Fibroblast of the conjunctiva (primary cell): ENCODE measurements around the gene LRMDA.

Source experiments
- DNase-seq: peaks from one replicate; pipeline ENCODE4 v3.0.0-alpha.2; 2010; ENCODE audit warnings: low read depth

The LRMDA gene

DNA sequence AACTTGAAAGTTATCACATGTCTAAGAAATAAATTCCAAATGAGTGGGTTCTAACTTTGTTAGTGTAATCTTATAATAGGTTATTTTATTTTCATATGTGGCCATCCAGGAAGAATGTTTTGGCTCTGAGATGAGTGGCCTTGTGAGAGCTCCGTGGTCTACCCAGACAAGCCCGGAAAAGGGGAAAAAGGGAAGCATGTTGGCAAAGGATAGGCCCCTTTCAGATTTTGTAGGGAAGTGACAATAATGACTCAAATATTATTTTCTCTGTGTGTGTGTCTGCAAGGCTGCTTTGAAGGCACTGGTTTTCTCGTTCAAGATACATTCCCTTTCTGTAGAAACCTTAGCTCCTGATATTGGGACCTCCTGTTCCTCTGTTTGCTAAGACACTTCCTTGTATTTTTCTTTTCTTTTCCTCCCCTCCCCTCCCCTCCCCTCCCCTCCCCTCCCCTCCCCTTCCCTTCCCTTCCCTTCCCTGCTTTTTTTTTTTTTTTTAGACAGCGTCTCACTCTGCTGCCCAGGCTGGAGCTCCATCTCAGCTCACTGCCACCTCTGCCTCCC lies 240.8 kb downstream of the LRMDA start:
- DNase-seq = no peak

DNA sequence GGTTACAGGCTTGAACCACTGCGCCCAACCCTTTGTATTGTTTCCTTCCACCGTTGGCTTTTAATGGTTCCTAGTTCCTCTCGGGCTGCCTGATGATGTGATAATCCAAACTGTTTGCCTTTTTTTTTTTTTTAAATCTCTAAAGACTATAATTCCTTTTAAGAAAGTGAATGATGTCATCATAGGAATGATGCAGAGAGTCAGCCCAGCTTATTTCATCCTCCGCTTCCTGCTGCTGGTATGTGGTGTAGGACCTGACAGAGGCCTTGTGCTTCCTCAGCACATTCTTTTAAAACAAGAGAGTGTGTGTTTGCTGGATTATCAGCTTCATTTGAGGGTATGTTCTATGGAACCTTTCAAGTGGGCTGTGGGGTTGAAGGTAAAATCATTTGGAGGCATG lies 241.4 kb downstream of the LRMDA start:
- DNase-seq = no peak

DNA sequence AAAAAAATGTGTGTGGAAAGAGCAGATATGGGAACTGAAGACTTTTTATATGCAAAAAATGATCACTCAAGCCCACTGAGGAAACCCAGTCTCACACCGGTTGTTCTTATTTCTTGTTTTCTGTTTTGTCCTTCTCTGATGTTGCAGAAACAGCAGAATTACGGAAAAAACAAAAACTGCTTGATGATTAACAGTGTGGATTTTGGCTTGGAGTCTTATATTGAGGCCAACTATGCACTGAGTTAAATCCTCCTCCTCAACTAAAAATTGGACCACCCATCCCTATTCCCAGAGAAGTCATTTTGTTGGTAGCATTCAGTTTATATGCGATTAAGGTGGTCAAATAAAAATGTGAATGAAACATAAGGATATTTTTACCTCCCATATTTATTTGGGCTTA lies 246.1 kb downstream of the LRMDA start:
- DNase-seq = no peak

- DNase-seq = no peak
These were observed 247.1 kb downstream of the LRMDA start for GRCh38 chr10:75678527-75678926.

DNA sequence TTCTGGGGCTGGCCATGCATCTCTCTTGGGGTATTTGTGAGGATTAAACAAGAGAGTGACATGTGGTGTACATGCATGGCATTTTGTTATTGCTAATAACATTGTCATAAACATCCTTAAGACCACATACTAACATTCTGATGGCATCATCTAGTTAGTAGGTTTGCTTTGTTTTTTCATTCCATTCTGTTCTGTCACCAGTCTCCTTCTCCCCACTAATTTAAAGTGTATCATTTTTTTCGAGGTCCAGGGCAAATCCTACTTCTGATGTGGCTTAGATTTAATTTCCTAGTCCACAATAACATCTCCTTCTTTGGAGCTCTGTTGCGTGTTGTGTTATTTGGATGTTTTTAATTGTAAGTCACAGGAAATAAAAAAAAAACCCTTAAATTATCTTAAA lies 248.1 kb downstream of the LRMDA start:
- no peak for DNase-seq

DNA sequence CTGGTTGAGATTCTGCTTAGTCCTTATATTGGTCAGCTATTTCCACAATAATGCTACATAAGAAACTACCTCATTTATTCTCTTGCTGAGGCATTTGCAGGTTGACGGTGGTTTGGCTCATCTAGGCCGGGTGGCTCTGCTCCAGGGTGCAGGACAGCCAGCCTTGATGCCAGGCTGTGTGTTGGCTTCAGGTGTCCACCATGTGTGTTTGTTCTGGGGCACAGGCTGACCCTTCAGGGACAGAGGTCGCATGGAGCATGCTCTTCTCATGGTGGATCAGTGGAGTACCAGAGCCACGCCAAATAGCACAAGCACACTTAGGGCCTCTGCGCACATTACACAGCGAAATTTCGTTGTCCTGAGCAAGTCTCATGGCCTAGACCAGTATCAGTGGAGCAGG lies 249.9 kb downstream of the LRMDA start:
- no peak for DNase-seq

DNA sequence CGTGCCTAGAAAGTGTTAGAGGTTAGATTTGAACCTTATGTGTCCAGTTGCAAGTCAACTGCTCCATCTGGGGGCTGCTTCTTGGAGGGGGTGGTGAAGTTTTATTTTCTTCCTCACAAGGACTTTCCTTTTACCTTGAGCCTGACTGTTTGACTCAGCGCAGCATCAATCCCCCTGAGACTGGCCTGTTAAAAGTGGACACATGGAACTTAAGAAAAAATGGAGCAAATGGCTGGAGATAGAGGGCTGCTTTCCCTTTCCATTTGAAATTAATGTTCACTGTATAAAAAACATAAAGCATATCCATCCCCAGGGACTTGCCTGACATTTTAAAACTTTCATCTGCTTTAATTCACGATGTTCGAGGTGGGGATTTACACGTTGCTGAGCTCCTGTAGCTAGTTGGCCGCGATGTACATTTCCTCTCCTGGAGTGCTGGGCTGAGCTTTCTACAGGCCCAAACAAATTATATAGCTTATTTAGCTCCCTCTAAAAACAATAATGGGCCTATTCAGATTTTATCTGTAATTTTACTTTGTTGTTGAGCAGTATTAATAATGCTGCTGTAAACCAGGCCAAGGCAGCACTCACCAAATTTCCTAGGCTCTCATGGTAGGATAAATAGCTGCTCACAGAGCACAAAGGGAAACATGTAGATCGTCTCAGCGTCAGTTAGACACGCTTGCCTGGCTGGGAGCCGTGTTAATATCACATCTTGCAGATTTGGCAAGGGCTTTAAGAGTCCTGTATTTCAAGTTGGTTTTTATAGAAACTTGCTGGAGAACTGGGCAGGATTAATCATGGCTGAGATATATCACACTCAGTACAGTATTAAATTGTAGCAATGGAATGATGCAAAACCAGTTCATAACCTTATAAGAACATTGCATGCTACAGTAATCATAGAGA lies 251.5 kb downstream of the LRMDA start:
- no peak for DNase-seq

GRCh38 chr10:75685187-75685586 lies 253.8 kb downstream of the LRMDA start:
- no peak for DNase-seq

- no peak for DNase-seq
These were observed 257.3 kb downstream of the LRMDA start for GRCh38 chr10:75688506-75689300.

GRCh38 chr10:75693489-75693888 lies 262.1 kb downstream of the LRMDA start:
- no peak for DNase-seq

GRCh38 chr10:75694269-75694668 lies 262.8 kb downstream of the LRMDA start:
- DNase-seq = no peak

GRCh38 chr10:75694790-75695189 lies 263.4 kb downstream of the LRMDA start:
- DNase-seq = no peak

- no peak for DNase-seq
These were observed 264.6 kb downstream of the LRMDA start for GRCh38 chr10:75695994-75696393.

DNA sequence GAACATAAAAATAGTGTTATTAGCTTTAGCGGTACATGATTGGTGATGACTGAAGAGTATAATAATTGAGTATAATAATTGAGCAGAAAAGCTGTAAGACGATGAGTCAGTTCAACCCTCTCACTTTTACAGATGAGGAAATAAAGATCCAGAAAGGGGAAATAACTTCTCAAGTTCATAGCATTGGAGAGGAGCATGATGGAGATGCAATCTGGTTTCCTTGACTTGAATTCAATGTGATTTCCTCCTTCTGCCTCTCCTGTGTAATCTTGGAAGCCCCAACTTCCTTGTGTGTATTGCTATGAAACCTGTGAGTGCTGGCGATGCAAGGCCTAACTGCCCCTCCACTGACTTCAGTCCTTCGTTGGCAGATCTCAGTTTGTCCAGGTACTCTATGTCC lies 265.1 kb downstream of the LRMDA start:
- no peak for DNase-seq

DNA sequence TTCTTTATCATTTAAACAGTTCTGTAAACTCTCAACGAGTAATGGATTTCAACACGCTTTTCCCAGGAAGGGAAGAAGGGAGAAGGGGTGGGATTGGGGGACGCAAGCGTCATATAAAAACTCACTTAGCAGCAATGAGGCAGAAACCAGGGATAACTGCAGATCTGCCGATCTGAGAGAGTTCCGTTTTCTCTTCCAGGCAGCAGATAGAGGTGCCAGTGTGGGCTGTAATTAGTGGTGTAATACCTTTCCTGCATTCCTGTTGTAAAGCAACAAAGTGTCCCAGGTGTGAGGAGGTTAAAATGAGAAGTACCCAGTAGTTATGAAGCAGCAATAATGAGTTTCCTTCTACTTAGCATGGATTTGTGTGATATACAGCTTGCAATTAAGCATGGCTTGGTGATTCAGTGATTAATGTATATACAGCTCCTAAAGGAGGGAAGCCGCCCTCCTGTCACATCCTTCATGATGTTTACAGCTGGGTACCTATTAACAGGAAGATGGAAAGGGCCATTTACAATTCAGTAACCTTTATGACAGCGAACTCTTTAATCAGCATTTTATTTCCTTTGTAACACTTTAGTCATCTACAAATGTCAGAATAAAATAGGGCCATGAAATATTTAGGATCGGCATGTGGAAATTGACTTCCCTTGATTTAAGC lies 271.9 kb downstream of the LRMDA start:
- no peak for DNase-seq

- DNase-seq = no peak
These were observed 274.0 kb downstream of the LRMDA start for GRCh38 chr10:75705426-75705825.

DNA sequence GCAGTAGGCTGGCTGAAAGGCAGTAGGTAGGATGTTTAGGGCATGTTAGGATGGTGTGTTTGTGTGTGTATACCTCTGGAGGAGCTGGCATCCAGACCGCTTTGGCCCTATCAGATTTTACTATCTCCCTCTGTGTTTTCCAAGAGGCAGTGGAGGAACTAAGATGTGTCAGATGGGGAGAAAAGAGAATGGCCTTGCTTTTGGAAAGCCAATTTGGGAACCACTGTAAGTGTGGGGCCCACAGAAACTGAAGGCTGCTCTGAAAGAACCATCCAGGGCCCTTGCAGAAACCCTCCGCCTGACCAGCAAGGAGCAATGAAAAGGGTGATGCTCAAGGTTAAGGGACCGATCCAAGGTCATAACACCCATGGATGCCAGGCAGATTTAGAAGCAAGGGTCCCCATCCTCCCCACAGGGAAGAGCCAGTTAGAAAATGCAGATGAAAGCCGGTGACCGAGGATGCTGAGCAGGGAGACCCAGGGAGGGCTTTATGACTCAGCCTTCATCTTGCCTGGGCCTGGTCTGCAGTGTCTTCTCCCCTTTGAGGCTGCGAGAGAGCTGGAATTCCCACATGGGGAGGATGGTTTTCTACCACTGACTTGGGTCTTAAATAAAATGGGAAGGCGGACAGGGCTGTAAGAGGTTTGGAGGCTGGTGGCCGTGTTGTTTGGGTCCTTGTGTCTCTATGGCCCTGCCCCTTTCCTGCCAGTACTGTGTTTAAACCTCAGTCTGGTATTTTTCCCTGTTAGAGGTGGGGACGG lies 275.8 kb downstream of the LRMDA start:
- no peak for DNase-seq

DNA sequence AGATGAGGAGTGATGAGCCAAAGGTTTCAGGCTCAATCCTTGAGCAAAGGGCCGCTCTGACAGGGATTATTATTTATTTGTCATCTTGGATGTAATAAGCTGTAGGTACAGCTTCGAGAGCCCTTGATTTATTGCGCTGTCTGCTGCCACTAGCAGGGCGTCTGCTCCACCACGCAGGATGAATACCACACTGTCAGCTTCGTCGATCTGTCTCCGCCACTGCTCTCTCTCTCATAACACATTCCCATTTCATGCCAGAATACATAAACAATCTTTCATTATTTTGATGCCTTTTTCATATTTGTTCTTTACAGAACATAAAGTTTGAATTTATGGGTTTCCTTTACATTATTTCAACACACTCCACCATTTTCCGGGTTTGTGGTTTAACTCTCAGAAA lies 276.6 kb downstream of the LRMDA start:
- DNase-seq = no peak

DNA sequence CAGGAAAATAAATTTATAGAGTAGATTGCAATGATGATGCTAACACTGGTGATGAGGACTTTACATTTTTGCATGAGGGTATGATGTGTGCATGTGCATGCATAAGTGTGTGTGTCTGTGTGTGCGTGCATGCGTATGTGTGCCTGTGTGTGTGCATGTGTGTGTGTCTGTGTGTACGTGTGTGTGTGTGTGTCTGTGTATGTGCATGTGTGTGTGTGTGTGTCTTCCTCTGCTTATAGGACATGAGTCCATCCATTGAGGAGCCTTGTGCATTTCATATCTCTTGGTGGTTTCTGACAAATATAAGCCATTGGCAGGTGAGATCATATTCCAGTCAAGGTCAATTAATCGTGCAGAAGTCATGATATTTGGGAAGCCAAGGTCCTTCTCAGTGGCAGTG lies 277.8 kb downstream of the LRMDA start:
- DNase-seq = no peak

- no peak for DNase-seq
These were observed 278.4 kb downstream of the LRMDA start for GRCh38 chr10:75709811-75710210.

- DNase-seq = no peak
These were observed 280.9 kb downstream of the LRMDA start for GRCh38 chr10:75712242-75712880.
